ENCODE results near the gene AMIGO3.

GRCh38 chr3:49700453-49701128 lies 18.9 kb downstream of the AMIGO3 start:
- TF ChIP-seq POLR2A (IDR thresholded peaks at IDR 0.05; ENCODE audit: low read length) (no peak), GATA1 (IDR thresholded peaks at IDR 0.05; ENCODE audit: low read depth, low read length) (no peak)

Data from erythroblast (primary cell).